Neural cell (in vitro differentiated cells): ENCODE data around the gene ATXN7L3.
A peak's percentile ranks its signal among the peaks of the same experiment; 100 is the strongest.

Source experiments
- EZH2 ChIP-seq: fragments of 200-600, 300-800 bp; shearing (Covaris generic), sonication (generic); IDR thresholded peaks from 2 replicates; pipeline ENCODE4 v1.6.1; 2014; ENCODE audit warnings: antibody characterized with exemption, low read length, borderline replicate concordance, mild to moderate bottlenecking; ENCODE audit not compliant: insufficient read depth, poor library complexity, severe bottlenecking
- MXI1 ChIP-seq: fragments of 450-650 bp; conservative IDR thresholded peaks from 2 replicates; pipeline ENCODE4 v1.6.1; 2014; ENCODE audit warnings: antibody characterized with exemption, mild to moderate bottlenecking; ENCODE audit not compliant: poor library complexity, severe bottlenecking
- RAD21 ChIP-seq: fragments of 450-650 bp; conservative IDR thresholded peaks from 2 replicates; pipeline ENCODE4 v1.6.1; 2014; ENCODE audit warnings: antibody characterized with exemption, mild to moderate bottlenecking, moderate library complexity

DNA sequence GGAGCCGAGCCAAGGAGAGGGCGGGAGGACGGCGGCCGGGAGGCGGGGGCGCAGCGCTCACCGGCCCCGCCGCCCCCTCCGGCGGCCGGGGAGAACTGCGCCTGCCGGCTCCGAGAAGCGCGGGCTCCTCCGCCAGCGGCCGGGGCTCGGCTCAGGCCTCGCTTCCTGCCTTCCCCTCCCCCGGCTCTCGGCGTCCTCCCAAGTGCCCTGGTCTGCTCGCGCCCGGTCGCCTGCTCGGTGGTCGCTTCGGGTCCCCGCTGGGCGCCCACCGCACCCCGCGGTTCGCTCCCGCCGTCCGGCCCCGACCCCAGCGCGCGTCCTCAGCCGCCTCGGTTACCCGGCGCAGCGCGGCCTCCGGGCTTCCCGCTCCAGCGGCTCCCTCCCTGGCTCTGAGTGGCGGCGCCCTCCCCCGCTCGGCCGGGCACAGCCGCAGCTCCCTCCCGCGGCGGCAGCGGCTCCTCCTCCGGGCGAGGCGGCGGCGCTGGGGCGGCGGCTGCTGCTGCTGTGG lies 19.5 kb upstream of the ATXN7L3 start:
- TF ChIP-seq RAD21: peak; percentile 20
- TF ChIP-seq EZH2: no peak
- TF ChIP-seq MXI1: peak; percentile 46
